GM12872 (cell line): ENCODE results near the gene STUB1.

ENCODE experiments used
- CTCF ChIP-seq: IDR thresholded peaks from 3 replicates; pipeline ENCODE4 v1.5.1; 2011; ENCODE audit warnings: low read depth, mild to moderate bottlenecking, low read length, moderate library complexity; ENCODE audit not compliant: insufficient read depth

The STUB1 gene

DNA sequence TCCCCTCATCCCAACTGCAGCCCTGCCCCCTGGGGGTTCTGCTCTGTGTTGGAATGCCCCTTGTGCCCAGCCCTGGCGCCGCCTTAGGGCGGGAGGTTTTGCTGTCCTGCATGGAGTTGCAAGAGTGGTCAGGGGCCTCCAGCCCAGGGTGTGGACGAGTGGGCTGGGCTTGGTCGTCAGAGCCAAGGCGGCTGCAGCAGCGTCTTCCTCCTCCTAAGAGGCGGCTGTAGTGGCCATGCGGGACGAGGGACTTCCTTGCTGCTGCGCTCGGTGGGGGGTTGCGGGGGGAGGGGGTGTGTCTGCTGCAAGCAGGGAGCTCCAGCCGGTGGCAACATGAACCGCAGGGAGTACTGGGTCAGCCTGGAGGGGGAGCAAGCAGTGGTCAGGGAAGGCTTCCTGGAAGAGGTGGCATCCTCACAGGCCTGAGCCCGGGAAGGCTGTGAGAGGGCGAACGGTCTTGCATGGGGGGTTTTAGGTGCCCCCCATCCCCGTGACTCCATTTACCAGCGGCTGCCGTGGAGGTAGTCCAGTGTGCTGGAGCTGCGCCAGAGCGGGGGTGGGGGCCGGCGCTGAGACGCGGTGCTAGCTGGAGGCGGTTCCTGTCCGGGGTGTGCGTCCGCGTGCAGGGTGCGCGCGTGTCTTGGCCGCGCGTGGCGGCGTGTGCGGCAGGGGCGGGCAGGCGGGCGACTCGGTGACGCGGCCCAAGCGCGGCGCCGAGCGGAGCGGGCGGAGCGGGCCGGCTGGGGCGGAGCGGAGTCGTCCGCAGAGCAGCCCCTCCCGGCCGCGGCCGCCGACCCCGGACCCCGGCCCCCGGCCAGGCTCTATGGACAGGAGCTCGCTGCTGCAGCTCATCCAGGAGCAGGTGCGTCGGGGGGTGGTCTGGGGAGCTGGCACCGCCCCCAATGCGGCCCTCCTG is 5.0 kb upstream of the STUB1 start, which contains the start of gene RHBDL1:
RHBDL1 (plus strand) TSS at position 704 of the 916 bp plus-strand sequence; CDS start at position 824, 120 bp downstream.
- TF ChIP-seq CTCF: no peak

GRCh38 chr16:675884-676564 is 4.2 kb upstream of the STUB1 start:
- no peak for TF ChIP-seq CTCF

GRCh38 chr16:676565-676902 is 3.7 kb upstream of the STUB1 start:
- TF ChIP-seq CTCF: no peak

DNA sequence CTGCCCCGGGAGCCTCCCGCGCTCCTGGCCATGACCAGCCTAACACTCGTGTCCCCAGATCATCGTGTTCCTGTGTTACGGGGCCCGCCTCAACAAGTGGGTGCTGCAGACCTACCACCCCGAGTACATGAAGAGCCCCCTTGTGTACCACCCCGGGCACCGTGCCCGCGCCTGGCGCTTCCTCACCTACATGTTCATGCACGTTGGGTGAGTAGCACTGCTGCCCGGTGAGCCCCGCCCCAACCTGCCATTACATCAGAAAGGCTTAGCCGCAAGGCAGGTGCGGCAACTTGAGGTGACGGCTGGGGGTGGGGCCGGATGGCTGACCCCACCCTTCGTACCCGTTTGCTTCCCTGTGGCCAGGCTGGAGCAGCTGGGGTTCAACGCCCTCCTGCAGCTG is 3.3 kb upstream of the STUB1 start:
- no peak for TF ChIP-seq CTCF

GRCh38 chr16:677316-678190 is 2.7 kb upstream of the STUB1 start:
- no peak for TF ChIP-seq CTCF

GRCh38 chr16:678209-678857 is 1.9 kb upstream of the STUB1 start:
- no peak for TF ChIP-seq CTCF
